HEK293T (cell line): Measurements from ENCODE around the gene FSTL4.

Experiments used
- CTCF ChIA-PET: fragments of 350-600 bp; formaldehyde crosslinking; extraction: SDS; loops from one replicate; lab custom pipeline; 2021; ENCODE audit warnings: antibody characterized with exemption, inconsistent platforms; lab: Yijun Ruan, JAX
- POLR2A ChIA-PET: fragments of 350-600 bp; formaldehyde crosslinking; extraction: SDS; loops from one replicate; lab custom pipeline; 2020; ENCODE audit warnings: antibody characterized with exemption, inconsistent platforms; lab: Yijun Ruan, JAX
- DNase-seq: peaks from one replicate; pipeline ENCODE4 v3.0.0; 2012; ENCODE audit warnings: mixed read lengths; ENCODE audit errors: extremely low spot score
- ARNT ChIP-seq: fragments of 450-650 bp; IDR thresholded peaks from 2 replicates; pipeline ENCODE4 v1.6.1; 2017; ENCODE audit warnings: mild to moderate bottlenecking
- BHLHE40 ChIP-seq: fragments of 450-650 bp; IDR thresholded peaks from 2 replicates; pipeline ENCODE4 v1.6.1; 2016; ENCODE audit warnings: mild to moderate bottlenecking, moderate library complexity, borderline replicate concordance
- CTBP1 ChIP-seq: fragments of 450-650 bp; IDR thresholded peaks from 2 replicates; pipeline ENCODE4 v1.6.1; 2016; ENCODE audit warnings: borderline replicate concordance
- ELF4 ChIP-seq: fragments of 450-650 bp; IDR thresholded peaks from 2 replicates; pipeline ENCODE4 v1.6.1; 2017; ENCODE audit warnings: antibody characterized with exemption
- FOXA1 ChIP-seq: fragments of 450-650 bp; IDR thresholded peaks from 2 replicates; pipeline ENCODE4 v1.6.1; 2016; ENCODE audit warnings: mild to moderate bottlenecking
- FOXK2 ChIP-seq: fragments of 450-650 bp; IDR thresholded peaks from 2 replicates; pipeline ENCODE4 v1.6.1; 2016; ENCODE audit warnings: mild to moderate bottlenecking
- FOXM1 ChIP-seq: fragments of 450-650 bp; IDR thresholded peaks from 2 replicates; pipeline ENCODE4 v1.6.1; 2017; ENCODE audit warnings: mild to moderate bottlenecking, borderline replicate concordance
- HDGF ChIP-seq: fragments of 450-650 bp; IDR thresholded peaks from 2 replicates; pipeline ENCODE4 v1.6.1; 2017; ENCODE audit warnings: antibody characterized with exemption, borderline replicate concordance
- L3MBTL2 ChIP-seq: fragments of 450-650 bp; conservative IDR thresholded peaks from 2 replicates; pipeline ENCODE4 v1.6.1; 2016; ENCODE audit warnings: mild to moderate bottlenecking
- LEF1 ChIP-seq: fragments of 450-650 bp; IDR thresholded peaks from 2 replicates; pipeline ENCODE4 v1.6.1; 2017; ENCODE audit warnings: mild to moderate bottlenecking, borderline replicate concordance
- NFRKB ChIP-seq: fragments of 450-650 bp; IDR thresholded peaks from 2 replicates; pipeline ENCODE4 v1.6.1; 2016; ENCODE audit warnings: mild to moderate bottlenecking, moderate library complexity
- PKNOX1 ChIP-seq: fragments of 450-650 bp; IDR thresholded peaks from 2 replicates; pipeline ENCODE4 v1.6.1; 2016
- SP1 ChIP-seq: fragments of 450-650 bp; IDR thresholded peaks from 2 replicates; pipeline ENCODE4 v1.6.1; 2017
- SUZ12 ChIP-seq: fragments of 450-650 bp; IDR thresholded peaks from 2 replicates; pipeline ENCODE4 v1.6.1; 2016; ENCODE audit warnings: mild to moderate bottlenecking
- TARDBP ChIP-seq: fragments of 450-650 bp; IDR thresholded peaks from 2 replicates; pipeline ENCODE4 v1.6.1; 2016
- ZNF384 ChIP-seq: fragments of 450-650 bp; IDR thresholded peaks from 2 replicates; pipeline ENCODE4 v1.6.1; 2016

Gene FSTL4

GRCh38 chr5:133510634-133511262, 101.6 kb downstream of the FSTL4 start:
- TF ChIP-seq LEF1 (no peak), NFRKB (no peak), ZNF384 (no peak), FOXM1 (no peak), CTBP1 (no peak), ELF4 (no peak), L3MBTL2 (no peak), ARNT (no peak), PKNOX1 (no peak)
- no peak for DNase-seq
- ChIA-PET CTCF (interaction anchor here (0.8 to 1.1 kb wide), 2 partner anchors 9 to 11 kb away, joined by 3 to 4 read pairs; no protein-coding TSS in a partner anchor), POLR2A (interaction anchor here (1.2 kb wide), 1 partner anchor 8 kb away, joined by 3 read pairs; no protein-coding TSS in a partner anchor)

GRCh38 chr5:133509742-133510079, 102.6 kb downstream of the FSTL4 start:
- POLR2A ChIA-PET, result interaction anchor here (1.2 kb wide), 1 partner anchor 9 kb away, joined by 3 read pairs; no protein-coding TSS in a partner anchor
- CTCF ChIA-PET, result no interaction called here
- TF ChIP-seq PKNOX1 (no peak), HDGF (no peak), NFRKB (no peak), ELF4 (no peak), SP1 (no peak), TARDBP (no peak), CTBP1 (no peak), FOXA1 (no peak), ZNF384 (no peak), FOXM1 (no peak), SUZ12 (no peak), LEF1 (no peak), BHLHE40 (no peak), ARNT (no peak), FOXK2 (no peak)
- no peak for DNase-seq

- DNase-seq, result no peak
- POLR2A ChIA-PET, result no interaction called here
- CTCF ChIA-PET, result no interaction called here
- no peak for TF ChIP-seq L3MBTL2
- TF ChIP-seq FOXM1, result no peak
- no peak for TF ChIP-seq HDGF
- TF ChIP-seq FOXA1, result no peak
- TF ChIP-seq CTBP1, result no peak
- no peak for TF ChIP-seq SP1
- TF ChIP-seq SUZ12, result no peak
- no peak for TF ChIP-seq BHLHE40
- TF ChIP-seq NFRKB, result no peak
- TF ChIP-seq FOXK2, result no peak
- no peak for TF ChIP-seq TARDBP
- no peak for TF ChIP-seq ZNF384
- TF ChIP-seq ELF4, result no peak
- no peak for TF ChIP-seq PKNOX1
- no peak for TF ChIP-seq LEF1
Measured at GRCh38 chr5:133508845-133509741, 103.2 kb downstream of the FSTL4 start.

GRCh38 chr5:133508331-133508730, 104.0 kb downstream of the FSTL4 start:
- CTCF ChIA-PET, result no interaction called here
- POLR2A ChIA-PET, result no interaction called here
- TF ChIP-seq ELF4, result no peak
- no peak for TF ChIP-seq ARNT
- no peak for TF ChIP-seq FOXK2
- TF ChIP-seq PKNOX1, result no peak
- no peak for TF ChIP-seq ZNF384
- no peak for TF ChIP-seq SUZ12
- no peak for TF ChIP-seq SP1
- no peak for TF ChIP-seq FOXM1
- TF ChIP-seq CTBP1, result no peak
- no peak for TF ChIP-seq TARDBP
- TF ChIP-seq LEF1, result no peak
- no peak for TF ChIP-seq FOXA1
- no peak for TF ChIP-seq L3MBTL2
- no peak for TF ChIP-seq NFRKB
- no peak for TF ChIP-seq BHLHE40
- no peak for TF ChIP-seq HDGF
- no peak for DNase-seq

GRCh38 chr5:133506181-133506580, 106.2 kb downstream of the FSTL4 start:
- no peak for TF ChIP-seq BHLHE40
- TF ChIP-seq SP1, result no peak
- no peak for TF ChIP-seq FOXA1
- no peak for TF ChIP-seq PKNOX1
- TF ChIP-seq LEF1, result no peak
- no peak for TF ChIP-seq CTBP1
- TF ChIP-seq TARDBP, result no peak
- no peak for TF ChIP-seq ELF4
- no peak for TF ChIP-seq ARNT
- no peak for TF ChIP-seq FOXM1
- POLR2A ChIA-PET, result no interaction called here
- DNase-seq, result no peak
- CTCF ChIA-PET, result no interaction called here
